SU-DHL-6 (cell line): Measurements from ENCODE around the gene HRK.

Source experiments
- H2AFZ ChIP-seq: fragments of 200-600 bp; sonication (generic); 2 replicates; pipeline ENCODE4 v1.6.1; 2014; ENCODE audit warnings: low read depth, mild to moderate bottlenecking, moderate library complexity, mixed read lengths, antibody characterized with exemption, low read length; ENCODE audit not compliant: severe bottlenecking
- H3F3A ChIP-seq: fragments of 200-600 bp; shearing (Covaris generic); 2 replicates; pipeline ENCODE4 v1.6.0; 2016; ENCODE audit warnings: antibody characterized with exemption, mild to moderate bottlenecking; ENCODE audit not compliant: insufficient read depth
- H3K27ac ChIP-seq: fragments of 200-600 bp; sonication (generic); 2 replicates; pipeline ENCODE4 v1.5.1; 2016; ENCODE audit warnings: low read depth, mild to moderate bottlenecking, low read length, moderate library complexity, mixed read lengths
- H3K27me3 ChIP-seq: fragments of 200-600 bp; sonication (generic), shearing (Covaris generic); 2 replicates; pipeline ENCODE4 v1.6.0; 2014; ENCODE audit warnings: mild to moderate bottlenecking, low read length
- H3K36me3 ChIP-seq: fragments of 200-600 bp; sonication (generic); 2 replicates; pipeline ENCODE4 v1.6.1; 2014; ENCODE audit warnings: mild to moderate bottlenecking, low read length, mixed read lengths
- H3K4me2 ChIP-seq: fragments of 300-600, 200-600 bp; shearing (Covaris generic), sonication (generic); 2 replicates; pipeline ENCODE4 v1.6.0; 2014; ENCODE audit warnings: low read length, low read depth, mild to moderate bottlenecking; ENCODE audit not compliant: poor library complexity, severe bottlenecking
- H3K4me3 ChIP-seq: fragments of 200-600 bp; sonication (generic); 2 replicates; pipeline ENCODE4 v1.5.1; 2014; ENCODE audit warnings: antibody characterized with exemption, low read length, mild to moderate bottlenecking, mixed read lengths; ENCODE audit not compliant: insufficient read depth, poor library complexity, severe bottlenecking
- H3K79me2 ChIP-seq: fragments of 200-600 bp; sonication (generic); 2 replicates; pipeline ENCODE4 v1.6.1; 2014; ENCODE audit warnings: mild to moderate bottlenecking, low read length, moderate library complexity; ENCODE audit not compliant: insufficient read depth
- H3K9ac ChIP-seq: fragments of 200-600 bp; sonication (generic); 2 replicates; pipeline ENCODE4 v1.7.0; 2014; ENCODE audit warnings: mild to moderate bottlenecking, low read length
- H3K9me2 ChIP-seq: fragments of 200-600 bp; sonication (generic); replicated peaks from 2 replicates; pipeline ENCODE4 v1.6.1; 2014; ENCODE audit warnings: low read length; ENCODE audit not compliant: insufficient read depth
- H3K9me3 ChIP-seq: fragments of 200-600 bp; sonication (generic); 2 replicates; pipeline ENCODE4 v1.6.1; 2014; ENCODE audit warnings: low read length, mixed read lengths; ENCODE audit not compliant: insufficient read depth
- H4K20me1 ChIP-seq: fragments of 200-600 bp; sonication (generic); 2 replicates; pipeline ENCODE4 v1.6.1; 2014; ENCODE audit warnings: low read depth, mild to moderate bottlenecking, antibody characterized with exemption, low read length, moderate library complexity, mixed read lengths
- CTCF ChIP-seq: fragments of 200-600 bp; sonication (generic); IDR thresholded peaks from one replicate; pipeline ENCODE4 v1.5.1; 2017; ENCODE audit warnings: antibody characterized with exemption, mild to moderate bottlenecking, low read length, moderate library complexity; ENCODE audit not compliant: insufficient read depth, poor library complexity, severe bottlenecking
- EZH2phosphoT487 ChIP-seq: fragments of 200-600 bp; sonication (generic), shearing (Covaris generic); conservative IDR thresholded peaks from 2 replicates; pipeline ENCODE4 v1.6.1; 2018; ENCODE audit warnings: mild to moderate bottlenecking, antibody characterized with exemption, low read length, moderate library complexity, mixed read lengths

HRK gene

DNA sequence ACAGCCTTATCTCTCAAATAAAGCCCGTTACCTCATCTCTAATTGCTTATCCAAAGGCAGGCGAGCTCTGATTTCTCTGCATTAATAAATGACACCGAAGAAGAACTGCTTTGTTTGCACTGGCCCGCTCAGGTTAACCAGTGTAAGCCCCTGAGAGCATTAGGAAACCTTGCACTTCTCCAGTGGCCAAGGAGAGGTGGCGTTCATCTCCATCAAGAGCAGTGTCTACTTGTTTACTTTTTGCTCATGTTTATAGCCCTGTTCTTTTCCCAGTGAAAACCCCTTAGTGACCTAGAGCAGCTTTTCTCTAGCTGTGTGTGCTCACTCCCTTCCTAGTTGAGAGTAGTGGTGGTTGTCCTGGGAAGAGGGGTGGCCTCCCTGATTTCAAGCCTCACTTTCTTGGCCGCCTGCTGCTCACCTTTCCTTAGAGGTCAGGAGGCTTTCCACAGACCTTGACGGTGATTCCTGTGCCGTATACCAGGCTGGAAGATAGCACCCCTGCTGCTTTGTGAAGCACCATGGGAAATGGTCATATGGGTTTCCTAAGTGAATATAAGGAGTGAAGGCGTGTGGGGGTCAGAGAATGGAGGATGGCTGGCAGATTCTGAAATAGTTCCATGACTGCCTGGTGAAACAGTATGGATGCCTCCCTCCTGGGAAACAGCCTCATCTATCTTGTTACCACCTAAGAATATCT lies 46.2 kb upstream of the HRK start:
- Histone ChIP-seq H2AFZ (no peak overlapping the region), H3K27ac (no peak overlapping the region), H3K27me3 (no peaks in the 10 kb centered on the region), H3K9me2 (no peaks in the 10 kb centered on the region), H3K4me2 (no peak overlapping the region), H3K4me3 (no peak overlapping the region), H3F3A (peaks cover 8% of the 10 kb centered on the region; the same call in 1 of the 2 replicates), H3K9me3 (no peaks in the 10 kb centered on the region), H3K79me2 (peaks cover 27% of the 10 kb centered on the region; the same call in 1 of the 2 replicates), H3K36me3 (peaks cover 3% of the 10 kb centered on the region; the same call in 1 of the 2 replicates), H4K20me1 (peaks cover 8% of the 10 kb centered on the region; the same call in 1 of the 2 replicates), H3K9ac (no peak overlapping the region)
- TF ChIP-seq EZH2phosphoT487 (no peak), CTCF (no peak)

GRCh38 chr12:116926283-116927243 lies 45.3 kb upstream of the HRK start:
- Histone ChIP-seq H3K27ac (no peak overlapping the region), H3K79me2 (peaks cover 21% of the 10 kb centered on the region; the same call in 1 of the 2 replicates), H3K27me3 (no peaks in the 10 kb centered on the region), H3K9ac (no peak overlapping the region), H3K4me2 (no peak overlapping the region), H3K36me3 (peaks cover 7% of the 10 kb centered on the region; the same call in 1 of the 2 replicates), H3K9me3 (no peaks in the 10 kb centered on the region), H3K4me3 (no peak overlapping the region), H3K9me2 (no peaks in the 10 kb centered on the region), H3F3A (peaks cover 13% of the 10 kb centered on the region; the same call in 1 of the 2 replicates), H2AFZ (no peak overlapping the region), H4K20me1 (peaks cover 8% of the 10 kb centered on the region; the same call in 1 of the 2 replicates)
- TF ChIP-seq EZH2phosphoT487, result no peak
- TF ChIP-seq CTCF, result no peak

- H3K4me3 ChIP-seq, result no peak overlapping the region
- no peak overlapping the region for H2AFZ ChIP-seq
- H3K9me2 ChIP-seq, result no peaks in the 10 kb centered on the region
- TF ChIP-seq EZH2phosphoT487 (no peak), CTCF (no peak)
- no peaks in the 10 kb centered on the region for H3K27me3 ChIP-seq
- H3K9me3 ChIP-seq, result no peaks in the 10 kb centered on the region
- H3K27ac ChIP-seq, result 0 out of 2 replicates have a peak overlapping the region, but pooled peaks have one; percentile 24
- peaks cover 6% of the 10 kb centered on the region; the same call in 1 of the 2 replicates for H3K36me3 ChIP-seq
- peaks cover 35% of the 10 kb centered on the region for H3K79me2 ChIP-seq
- H4K20me1 ChIP-seq, result peaks cover 8% of the 10 kb centered on the region; the same call in 1 of the 2 replicates
- H3K9ac ChIP-seq, result no peak overlapping the region
- H3K4me2 ChIP-seq, result peak overlapping the region; percentile 34
- peaks cover 11% of the 10 kb centered on the region; the same call in 1 of the 2 replicates for H3F3A ChIP-seq
Observed at GRCh38 chr12:116924558-116925453, 43.6 kb upstream of the HRK start.
